Glomerular visceral epithelial cell (primary cell): ENCODE data around the gene LRBA.

Experiments
- DNase-seq: peaks from one replicate; pipeline ENCODE4 v3.0.0-alpha.2; 2016; ENCODE audit errors: extremely low spot score

The LRBA gene

GRCh38 chr4:150495550-150495949, 519.5 kb downstream of the LRBA start:
- DNase-seq = no peak

GRCh38 chr4:150493851-150494250, 521.2 kb downstream of the LRBA start:
- DNase-seq = no peak

- DNase-seq = no peak
These were observed 523.7 kb downstream of the LRBA start for GRCh38 chr4:150491132-150492049.

- no peak for DNase-seq
These were observed 532.5 kb downstream of the LRBA start for GRCh38 chr4:150482581-150482980.

GRCh38 chr4:150479657-150480056, 535.4 kb downstream of the LRBA start:
- DNase-seq = no peak

GRCh38 chr4:150477869-150478268, 537.2 kb downstream of the LRBA start:
- no peak for DNase-seq

- no peak for DNase-seq
These were observed 538.3 kb downstream of the LRBA start for GRCh38 chr4:150476776-150477175.

GRCh38 chr4:150475763-150476162, 539.3 kb downstream of the LRBA start:
- no peak for DNase-seq

GRCh38 chr4:150464523-150464922, 550.6 kb downstream of the LRBA start:
- DNase-seq = no peak

GRCh38 chr4:150462743-150463142, 552.3 kb downstream of the LRBA start:
- DNase-seq = no peak

- no peak for DNase-seq
These were observed 553.1 kb downstream of the LRBA start for GRCh38 chr4:150461957-150462356.

- DNase-seq = no peak
These were observed 557.3 kb downstream of the LRBA start for GRCh38 chr4:150457802-150458201.

- no peak for DNase-seq
These were observed 563.2 kb downstream of the LRBA start for GRCh38 chr4:150451883-150452282.

GRCh38 chr4:150447356-150447755, 567.7 kb downstream of the LRBA start:
- no peak for DNase-seq

- no peak for DNase-seq
These were observed 575.6 kb downstream of the LRBA start for GRCh38 chr4:150439451-150439933.

- DNase-seq = no peak
These were observed 578.3 kb downstream of the LRBA start for GRCh38 chr4:150436598-150437370.

GRCh38 chr4:150431221-150431620, 583.9 kb downstream of the LRBA start:
- no peak for DNase-seq

- DNase-seq = no peak
These were observed 589.9 kb downstream of the LRBA start for GRCh38 chr4:150425161-150425560.

GRCh38 chr4:150423503-150423902, 591.6 kb downstream of the LRBA start:
- no peak for DNase-seq

GRCh38 chr4:150423074-150423473, 592.0 kb downstream of the LRBA start:
- no peak for DNase-seq

- DNase-seq = no peak
These were observed 593.5 kb downstream of the LRBA start for GRCh38 chr4:150421612-150422011.

GRCh38 chr4:150419939-150420338, 595.1 kb downstream of the LRBA start:
- DNase-seq = no peak
